K562 (cell line): ENCODE results near the gene PIK3CB. TPM values are rescaled to one million over a fixed set of nuclear protein-coding genes. Genes with fewer than 3 reads are reported as not detected.

Experiments used
- ATAC-seq: fragments of 200-7000 bp; cut with Tn5 transposase; 3 replicates; pipeline ENCODE4 v1.9.1; 2020; ENCODE audit warnings: moderate library complexity
- BruUV-seq: library from RNA; stranded (reverse); fragments of 400-500 nt; replicated peaks from 2 replicates; lab custom pipeline; 2021; lab: Mats Ljungman, UMichigan
- CTCF ChIA-PET: fragments of 300-600 bp; formaldehyde crosslinking; extraction: SDS; loops from one replicate; lab custom pipeline; 2021; ENCODE audit warnings: low intra/inter-chr PET ratio; lab: Yijun Ruan, JAX
- POLR2A ChIA-PET: fragments of 300-600, 350-650 bp; sonication (Branson Sonifier 250); formaldehyde crosslinking; extraction: SDS; loops from one replicate; lab custom pipeline; 2021; ENCODE audit warnings: antibody characterized with exemption, inconsistent platforms; lab: Yijun Ruan, JAX
- DNase-seq, 4 experiments: peaks; one replicate each; pipeline versions ENCODE4 v3.0.0 to v3.0.0-alpha.2; 2011 to 2018; ENCODE audit warnings: low spot score in 3 of 4, mixed read lengths in 3 of 4; ENCODE audit errors: extremely low read depth in 1 of 4
- FAIRE-seq: peaks from 2 replicates; lab custom pipeline; 2011; peaks lifted over from hg19 to GRCh38; lab: Jason Lieb, UNC
- H2AFZ ChIP-seq: 2 replicates; pipeline ENCODE4 v1.6.0; 2011; ENCODE audit warnings: low read depth, low read length, control low read depth, inconsistent platforms
- H3K27ac ChIP-seq: fragments of 200-600 bp; 3 replicates; pipeline ENCODE4 v1.8.0; 2011; ENCODE audit warnings: low read depth, mild to moderate bottlenecking, control low read depth, inconsistent platforms, low read length, moderate library complexity, mixed read lengths; ENCODE audit errors: extremely low read depth
- H3K27me3 ChIP-seq, 2 experiments: fragments of 300-600 bp in 1 of 2; 2 replicates in 1 of 2; 3 replicates in 1 of 2; pipeline versions ENCODE4 v1.6.0 to v1.8.0; 2011; ENCODE audit warnings: inconsistent platforms in 2 of 2, low read length in 2 of 2, mild to moderate bottlenecking in 1 of 2, mixed read lengths in 1 of 2, moderate library complexity in 1 of 2; ENCODE audit not compliant: control insufficient read depth in 2 of 2, insufficient read depth in 2 of 2
- H3K36me3 ChIP-seq: fragments of 300-600 bp; 3 replicates; pipeline ENCODE4 v1.8.0; 2011; ENCODE audit warnings: mild to moderate bottlenecking, low read length, inconsistent platforms; ENCODE audit not compliant: control insufficient read depth, insufficient read depth
- H3K4me1 ChIP-seq, 2 experiments: fragments of 200-600 bp in 1 of 2; replicated peaks in 1 of 2; 2 replicates in 1 of 2; 3 replicates in 1 of 2; pipeline versions ENCODE4 v1.5.1 to v1.8.0; 2011; ENCODE audit warnings: inconsistent platforms in 2 of 2, low read length in 2 of 2, mild to moderate bottlenecking in 1 of 2, mixed read lengths in 1 of 2, moderate library complexity in 1 of 2; ENCODE audit not compliant: control insufficient read depth in 2 of 2, insufficient read depth in 2 of 2
- H3K4me2 ChIP-seq: 2 replicates; pipeline ENCODE4 v1.6.1; 2011; ENCODE audit warnings: low read length, control low read depth, inconsistent platforms, mixed read lengths; ENCODE audit not compliant: insufficient read depth
- H3K4me3 ChIP-seq: fragments of 200-600 bp; sonication (generic), shearing (Covaris generic); 2 replicates; pipeline ENCODE4 v1.5.1; 2016; ENCODE audit warnings: control low read depth, inconsistent platforms
- H3K79me2 ChIP-seq: fragments of 200-600 bp; 3 replicates; pipeline ENCODE4 v1.8.0; 2011; ENCODE audit warnings: low read length, inconsistent platforms; ENCODE audit not compliant: control insufficient read depth, insufficient read depth
- H3K9ac ChIP-seq, 2 experiments: 2 replicates each; pipeline versions ENCODE4 v1.6.0 to v1.6.1; 2011; ENCODE audit warnings: low read depth in 2 of 2, low read length in 2 of 2, control low read depth in 1 of 2, inconsistent platforms in 1 of 2, mild to moderate bottlenecking in 1 of 2, mixed read lengths in 1 of 2; ENCODE audit not compliant: insufficient read depth in 1 of 2
- H3K9me1 ChIP-seq: one replicate; pipeline ENCODE4 v1.6.0; 2011; ENCODE audit warnings: inconsistent platforms, mild to moderate bottlenecking, low read length, moderate library complexity; ENCODE audit not compliant: control insufficient read depth, insufficient read depth
- H3K9me3 ChIP-seq: replicated peaks from 2 replicates; pipeline ENCODE4 v1.5.1; 2011; ENCODE audit warnings: low read depth, low read length, inconsistent platforms; ENCODE audit not compliant: control insufficient read depth, insufficient read depth
- H4K20me1 ChIP-seq: replicated peaks from 2 replicates; pipeline ENCODE4 v1.6.1; 2011; ENCODE audit warnings: low read length, inconsistent platforms, mixed read lengths; ENCODE audit not compliant: control insufficient read depth, insufficient read depth
- BRF2 ChIP-seq: IDR thresholded peaks from 3 replicates; pipeline ENCODE4 v1.6.1; 2011; ENCODE audit warnings: borderline replicate concordance, mild to moderate bottlenecking; ENCODE audit not compliant: insufficient read length, insufficient read depth
- EP300 ChIP-seq: IDR thresholded peaks from 2 replicates; pipeline ENCODE4 v1.6.1; 2012; ENCODE audit warnings: low read length, improper control_type of control experiment
- JUN ChIP-seq, 2 experiments: sonication (generic) in 1 of 2; formaldehyde crosslinking in 1 of 2; IDR thresholded peaks; 2 replicates each; pipeline versions ENCODE4 v1.6.1 to v1.8.0; 2012 to 2022; ENCODE audit warnings: borderline replicate concordance in 2 of 2, mild to moderate bottlenecking in 2 of 2, improper control_type of control experiment in 1 of 2, low read depth in 1 of 2, low read length in 1 of 2, missing genetic modification reagents in 1 of 2
- L3MBTL2 ChIP-seq: fragments of 450-650 bp; IDR thresholded peaks from 2 replicates; pipeline ENCODE4 v1.6.1; 2016; ENCODE audit warnings: mild to moderate bottlenecking, moderate library complexity
- MTF1 ChIP-seq: fragments of 250-450 bp; sonication (Bioruptor Pico); IDR thresholded peaks from 2 replicates; pipeline ENCODE4 v1.9.0; 2021; ENCODE audit warnings: moderate library complexity, mild to moderate bottlenecking, inconsistent platforms, borderline replicate concordance
- NFIX ChIP-seq: fragments of 250-450 bp; sonication (Bioruptor Pico); IDR thresholded peaks from 2 replicates; pipeline ENCODE4 v1.4.0; 2020; ENCODE audit warnings: low read depth, mild to moderate bottlenecking, moderate library complexity
- ZNF324 ChIP-seq: fragments of 250-450 bp; sonication (Bioruptor Pico); IDR thresholded peaks from 2 replicates; pipeline ENCODE4 v1.4.0; 2020; ENCODE audit warnings: mild to moderate bottlenecking
- ZNF75A ChIP-seq: fragments of 450-650 bp; formaldehyde crosslinking; IDR thresholded peaks from 2 replicates; pipeline ENCODE4 v1.4.0; 2020; ENCODE audit warnings: mild to moderate bottlenecking
- ZSCAN29 ChIP-seq: fragments of 450-650 bp; IDR thresholded peaks from 2 replicates; pipeline ENCODE4 v1.6.1; 2017
- in situ Hi-C: fragments of 300-500 bp; cut with MboI; formaldehyde crosslinking; loops from 4 replicates; pipeline ENCODE4 v1.15.0; 2018; ENCODE audit warnings: inconsistent platforms, mixed read lengths
- intact Hi-C: fragments of 100-400 bp; cut with micrococcal nuclease; formaldehyde crosslinking; loops from 2 replicates; pipeline ENCODE4 v1.14.2; 2022
- polyA plus RNA-seq, 8 experiments: library from polyadenylated mRNA; depleted of rRNA in 4 of 8; stranded (reverse) in 5 of 8; unstranded in 3 of 8; fragments of >200 nt; fragmentation: Nextera tagmentation in 2 of 8; fragmentation: Illumina TruSeq in 1 of 8; extraction: Ambion mirVana in 2 of 8; extraction: Trizol in 1 of 8; gene quantifications; 2 replicates each; pipeline versions ENCODE4 v1.2.1 to v1.2.3, GENCODE V29; 2011 to 2014; ENCODE audit warnings: inconsistent platforms in 1 of 8, missing spikeins in 1 of 8
- total RNA-seq, 7 experiments: library from RNA; depleted of rRNA in 6 of 7; stranded (reverse); fragments of >200 nt in 6 of 7; fragmentation: Illumina TruSeq in 2 of 7; extraction: Trizol in 2 of 7; gene quantifications; 2 replicates each; pipeline versions ENCODE4 v1.2.1 to v1.2.3, GENCODE V29; 2011 to 2021; ENCODE audit warnings: low replicate concordance in 1 of 7
- TF ChIP-seq, protein P1 (sequence below): fragments of 450-650 bp; IDR thresholded peaks from 2 replicates; pipeline ENCODE4 v1.6.1; 2016; ENCODE audit warnings: mild to moderate bottlenecking, moderate library complexity

PIK3CB gene
- total and polyA plus RNA-seq, 9 of the 15 experiments (the other 6 are each of a cell fraction or from before 2014, with no cell fraction given) = 15.3 to 62.6 (median 28.3) TPM

DNA sequence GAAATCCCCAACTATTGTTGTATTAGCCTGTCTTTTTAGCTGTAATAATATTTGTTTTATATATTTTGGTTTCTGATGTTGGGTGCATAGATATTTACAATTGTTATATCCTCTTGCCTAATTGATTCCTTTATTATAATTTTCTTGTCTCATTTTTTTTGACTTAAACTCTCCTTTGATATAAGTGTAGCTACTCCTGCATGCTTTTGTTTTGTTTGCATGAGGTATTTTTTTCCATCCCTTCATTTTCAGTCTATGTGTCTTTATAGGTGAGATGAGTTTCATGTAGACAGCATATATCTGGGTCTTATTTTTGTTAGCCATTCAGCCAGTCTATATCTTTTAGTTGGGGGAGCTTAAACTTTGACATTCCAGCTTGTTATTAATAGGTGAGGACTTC, 188.7 kb downstream of the PIK3CB start:
- H3K79me2 ChIP-seq = no peaks in the 10 kb centered on the region
- no peak overlapping the region for H3K4me2 ChIP-seq
- no peak overlapping the region for H3K9ac ChIP-seq
- ChIA-PET CTCF (no interaction called here), POLR2A (interaction anchor here (0.6 kb wide), 1 partner anchor 21 kb away, joined by 3 read pairs; no protein-coding TSS in a partner anchor)
- in situ Hi-C loops (no loop called here), intact Hi-C loops (no loop called here)
- no peaks in the 10 kb centered on the region for H4K20me1 ChIP-seq
- no peak for DNase-seq
- H3K27ac ChIP-seq = no peak overlapping the region
- no peaks in the 10 kb centered on the region for H3K4me1 ChIP-seq
- no peaks in the 10 kb centered on the region for H3K9me1 ChIP-seq
- H3K9me3 ChIP-seq = peaks cover 21% of the 10 kb centered on the region
- BruUV-seq = no TSS peak
- TF ChIP-seq BRF2 = no peak
- no peak for TF ChIP-seq NFIX (CRISPR knock-in tag)
- TF ChIP-seq, protein P1, sequence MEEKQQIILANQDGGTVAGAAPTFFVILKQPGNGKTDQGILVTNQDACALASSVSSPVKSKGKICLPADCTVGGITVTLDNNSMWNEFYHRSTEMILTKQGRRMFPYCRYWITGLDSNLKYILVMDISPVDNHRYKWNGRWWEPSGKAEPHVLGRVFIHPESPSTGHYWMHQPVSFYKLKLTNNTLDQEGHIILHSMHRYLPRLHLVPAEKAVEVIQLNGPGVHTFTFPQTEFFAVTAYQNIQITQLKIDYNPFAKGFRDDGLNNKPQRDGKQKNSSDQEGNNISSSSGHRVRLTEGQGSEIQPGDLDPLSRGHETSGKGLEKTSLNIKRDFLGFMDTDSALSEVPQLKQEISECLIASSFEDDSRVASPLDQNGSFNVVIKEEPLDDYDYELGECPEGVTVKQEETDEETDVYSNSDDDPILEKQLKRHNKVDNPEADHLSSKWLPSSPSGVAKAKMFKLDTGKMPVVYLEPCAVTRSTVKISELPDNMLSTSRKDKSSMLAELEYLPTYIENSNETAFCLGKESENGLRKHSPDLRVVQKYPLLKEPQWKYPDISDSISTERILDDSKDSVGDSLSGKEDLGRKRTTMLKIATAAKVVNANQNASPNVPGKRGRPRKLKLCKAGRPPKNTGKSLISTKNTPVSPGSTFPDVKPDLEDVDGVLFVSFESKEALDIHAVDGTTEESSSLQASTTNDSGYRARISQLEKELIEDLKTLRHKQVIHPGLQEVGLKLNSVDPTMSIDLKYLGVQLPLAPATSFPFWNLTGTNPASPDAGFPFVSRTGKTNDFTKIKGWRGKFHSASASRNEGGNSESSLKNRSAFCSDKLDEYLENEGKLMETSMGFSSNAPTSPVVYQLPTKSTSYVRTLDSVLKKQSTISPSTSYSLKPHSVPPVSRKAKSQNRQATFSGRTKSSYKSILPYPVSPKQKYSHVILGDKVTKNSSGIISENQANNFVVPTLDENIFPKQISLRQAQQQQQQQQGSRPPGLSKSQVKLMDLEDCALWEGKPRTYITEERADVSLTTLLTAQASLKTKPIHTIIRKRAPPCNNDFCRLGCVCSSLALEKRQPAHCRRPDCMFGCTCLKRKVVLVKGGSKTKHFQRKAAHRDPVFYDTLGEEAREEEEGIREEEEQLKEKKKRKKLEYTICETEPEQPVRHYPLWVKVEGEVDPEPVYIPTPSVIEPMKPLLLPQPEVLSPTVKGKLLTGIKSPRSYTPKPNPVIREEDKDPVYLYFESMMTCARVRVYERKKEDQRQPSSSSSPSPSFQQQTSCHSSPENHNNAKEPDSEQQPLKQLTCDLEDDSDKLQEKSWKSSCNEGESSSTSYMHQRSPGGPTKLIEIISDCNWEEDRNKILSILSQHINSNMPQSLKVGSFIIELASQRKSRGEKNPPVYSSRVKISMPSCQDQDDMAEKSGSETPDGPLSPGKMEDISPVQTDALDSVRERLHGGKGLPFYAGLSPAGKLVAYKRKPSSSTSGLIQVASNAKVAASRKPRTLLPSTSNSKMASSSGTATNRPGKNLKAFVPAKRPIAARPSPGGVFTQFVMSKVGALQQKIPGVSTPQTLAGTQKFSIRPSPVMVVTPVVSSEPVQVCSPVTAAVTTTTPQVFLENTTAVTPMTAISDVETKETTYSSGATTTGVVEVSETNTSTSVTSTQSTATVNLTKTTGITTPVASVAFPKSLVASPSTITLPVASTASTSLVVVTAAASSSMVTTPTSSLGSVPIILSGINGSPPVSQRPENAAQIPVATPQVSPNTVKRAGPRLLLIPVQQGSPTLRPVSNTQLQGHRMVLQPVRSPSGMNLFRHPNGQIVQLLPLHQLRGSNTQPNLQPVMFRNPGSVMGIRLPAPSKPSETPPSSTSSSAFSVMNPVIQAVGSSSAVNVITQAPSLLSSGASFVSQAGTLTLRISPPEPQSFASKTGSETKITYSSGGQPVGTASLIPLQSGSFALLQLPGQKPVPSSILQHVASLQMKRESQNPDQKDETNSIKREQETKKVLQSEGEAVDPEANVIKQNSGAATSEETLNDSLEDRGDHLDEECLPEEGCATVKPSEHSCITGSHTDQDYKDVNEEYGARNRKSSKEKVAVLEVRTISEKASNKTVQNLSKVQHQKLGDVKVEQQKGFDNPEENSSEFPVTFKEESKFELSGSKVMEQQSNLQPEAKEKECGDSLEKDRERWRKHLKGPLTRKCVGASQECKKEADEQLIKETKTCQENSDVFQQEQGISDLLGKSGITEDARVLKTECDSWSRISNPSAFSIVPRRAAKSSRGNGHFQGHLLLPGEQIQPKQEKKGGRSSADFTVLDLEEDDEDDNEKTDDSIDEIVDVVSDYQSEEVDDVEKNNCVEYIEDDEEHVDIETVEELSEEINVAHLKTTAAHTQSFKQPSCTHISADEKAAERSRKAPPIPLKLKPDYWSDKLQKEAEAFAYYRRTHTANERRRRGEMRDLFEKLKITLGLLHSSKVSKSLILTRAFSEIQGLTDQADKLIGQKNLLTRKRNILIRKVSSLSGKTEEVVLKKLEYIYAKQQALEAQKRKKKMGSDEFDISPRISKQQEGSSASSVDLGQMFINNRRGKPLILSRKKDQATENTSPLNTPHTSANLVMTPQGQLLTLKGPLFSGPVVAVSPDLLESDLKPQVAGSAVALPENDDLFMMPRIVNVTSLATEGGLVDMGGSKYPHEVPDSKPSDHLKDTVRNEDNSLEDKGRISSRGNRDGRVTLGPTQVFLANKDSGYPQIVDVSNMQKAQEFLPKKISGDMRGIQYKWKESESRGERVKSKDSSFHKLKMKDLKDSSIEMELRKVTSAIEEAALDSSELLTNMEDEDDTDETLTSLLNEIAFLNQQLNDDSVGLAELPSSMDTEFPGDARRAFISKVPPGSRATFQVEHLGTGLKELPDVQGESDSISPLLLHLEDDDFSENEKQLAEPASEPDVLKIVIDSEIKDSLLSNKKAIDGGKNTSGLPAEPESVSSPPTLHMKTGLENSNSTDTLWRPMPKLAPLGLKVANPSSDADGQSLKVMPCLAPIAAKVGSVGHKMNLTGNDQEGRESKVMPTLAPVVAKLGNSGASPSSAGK = peak; percentile 86
- peak; percentile 63; the same call in 1 of the 2 replicates for TF ChIP-seq L3MBTL2
- TF ChIP-seq ZSCAN29 = no peak
- TF ChIP-seq EP300 = no peak
- no peak for TF ChIP-seq MTF1 (CRISPR knock-in tag)
- TF ChIP-seq ZNF324 (CRISPR knock-in tag) = no peak
- no peak for TF ChIP-seq JUN (IDR thresholded peaks at IDR 0.05; ENCODE audit: borderline replicate concordance, low read depth, low read length)
- TF ChIP-seq JUN (CRISPR knock-in tag; IDR thresholded peaks at IDR 0.05; ENCODE audit: borderline replicate concordance) = no peak
- TF ChIP-seq ZNF75A (CRISPR knock-in tag) = peak; percentile 86; the same call in 1 of the 2 replicates
- no peak overlapping the region for H3K4me3 ChIP-seq
- H3K27me3 ChIP-seq = no peaks in the 10 kb centered on the region
- ATAC-seq = no peak
- no peak overlapping the region for H2AFZ ChIP-seq
- no peak for FAIRE-seq
- peaks cover 22% of the 10 kb centered on the region for H3K36me3 ChIP-seq
